HepG2 (cell line): Measurements from ENCODE around the gene OCLN. TPM values are rescaled to one million over a fixed set of nuclear protein-coding genes. Genes with fewer than 3 reads are reported as not detected.

Experiments used
- ARHGAP35 ChIP-seq: sonication (generic); formaldehyde crosslinking; IDR thresholded peaks from 2 replicates; pipeline ENCODE4 v1.9.0; 2022; ENCODE audit warnings: mild to moderate bottlenecking, inconsistent platforms, moderate library complexity, missing genetic modification reagents, borderline replicate concordance
- DR1 ChIP-seq: sonication (generic); formaldehyde crosslinking; IDR thresholded peaks from 2 replicates; pipeline ENCODE4 v1.8.0; 2021; ENCODE audit warnings: mild to moderate bottlenecking, missing genetic modification reagents, inconsistent platforms
- HMG20A ChIP-seq: IDR thresholded peaks from 2 replicates; pipeline ENCODE4 v1.6.1; 2016; ENCODE audit warnings: borderline replicate concordance
- HOXA9 ChIP-seq: sonication (generic); formaldehyde crosslinking; IDR thresholded peaks from 2 replicates; pipeline ENCODE4 v1.8.1; 2022; ENCODE audit warnings: missing genetic modification reagents, mild to moderate bottlenecking, moderate library complexity, borderline replicate concordance
- LCORL ChIP-seq, 2 experiments: fragments of 450-650 bp in 1 of 2; sonication (generic) in 1 of 2; formaldehyde crosslinking in 1 of 2; IDR thresholded peaks; 2 replicates each; pipeline versions ENCODE4 v1.5.0 to v1.6.1; 2017 to 2020; ENCODE audit warnings: antibody characterized with exemption in 1 of 2, missing genetic modification reagents in 1 of 2
- MTA3 ChIP-seq: sonication (generic); formaldehyde crosslinking; IDR thresholded peaks from 2 replicates; pipeline ENCODE4 v1.4.0; 2020; ENCODE audit warnings: missing genetic modification reagents
- NCOR1 ChIP-seq: fragments of 200-600 bp; sonication (generic); IDR thresholded peaks from 2 replicates; pipeline ENCODE4 v1.7.0; 2017; ENCODE audit warnings: antibody characterized with exemption, low read length, borderline replicate concordance
- NR2F6 ChIP-seq, 2 experiments: IDR thresholded peaks; 2 replicates each; pipeline ENCODE4 v1.6.1; 2016; ENCODE audit warnings: antibody characterized with exemption in 1 of 2, mild to moderate bottlenecking in 1 of 2
- RBFOX2 ChIP-seq: fragments of 200-400 bp; formaldehyde crosslinking; IDR thresholded peaks from 2 replicates; pipeline ENCODE4 v1.6.1; 2017; ENCODE audit warnings: low read depth, mild to moderate bottlenecking, low read length
- RCOR2 ChIP-seq: IDR thresholded peaks from 2 replicates; pipeline ENCODE4 v1.6.1; 2016; ENCODE audit warnings: missing biosample characterization, missing genetic modification reagents
- SALL1 ChIP-seq: sonication (generic); formaldehyde crosslinking; IDR thresholded peaks from 2 replicates; pipeline ENCODE4 v1.8.0; 2022; ENCODE audit warnings: mild to moderate bottlenecking, missing genetic modification reagents
- SAP130 ChIP-seq: IDR thresholded peaks from 2 replicates; pipeline ENCODE4 v1.6.1; 2016; ENCODE audit warnings: low read depth
- SOX5 ChIP-seq: IDR thresholded peaks from 2 replicates; pipeline ENCODE4 v1.6.1; 2016; ENCODE audit warnings: borderline replicate concordance
- TSC22D2 ChIP-seq: sonication (generic); formaldehyde crosslinking; IDR thresholded peaks from 2 replicates; pipeline ENCODE4 v1.5.1; 2020; ENCODE audit warnings: missing genetic modification reagents, mild to moderate bottlenecking, borderline replicate concordance
- UBTF ChIP-seq: sonication (generic); formaldehyde crosslinking; IDR thresholded peaks from 2 replicates; pipeline ENCODE4 v1.4.0; 2020; ENCODE audit warnings: mild to moderate bottlenecking, missing genetic modification reagents
- WIZ ChIP-seq: sonication (generic); formaldehyde crosslinking; IDR thresholded peaks from 2 replicates; pipeline ENCODE4 v1.5.1; 2020; ENCODE audit warnings: mild to moderate bottlenecking, missing genetic modification reagents
- ZNF10 ChIP-seq: sonication (generic); formaldehyde crosslinking; IDR thresholded peaks from 2 replicates; pipeline ENCODE4 v1.4.0; 2020; ENCODE audit warnings: mild to moderate bottlenecking, low read depth, missing genetic modification reagents, borderline replicate concordance
- ZNF160 ChIP-seq: sonication (generic); formaldehyde crosslinking; IDR thresholded peaks from 2 replicates; pipeline ENCODE4 v1.8.0; 2022; ENCODE audit warnings: mild to moderate bottlenecking, inconsistent platforms, missing genetic modification reagents
- ZNF230 ChIP-seq: sonication (generic); formaldehyde crosslinking; IDR thresholded peaks from 2 replicates; pipeline ENCODE4 v1.4.0; 2020; ENCODE audit warnings: mild to moderate bottlenecking, missing genetic modification reagents
- ZNF282 ChIP-seq: fragments of 450-650 bp; IDR thresholded peaks from 2 replicates; pipeline ENCODE4 v1.6.1; 2018; ENCODE audit not compliant: partially characterized antibody
- ZNF589 ChIP-seq: sonication (generic); formaldehyde crosslinking; conservative IDR thresholded peaks from 2 replicates; pipeline ENCODE4 v1.8.0; 2022; ENCODE audit warnings: mild to moderate bottlenecking, moderate library complexity, missing genetic modification reagents
- ZNF652 ChIP-seq: IDR thresholded peaks from 2 replicates; pipeline ENCODE4 v1.6.1; 2016; ENCODE audit warnings: low read depth, borderline replicate concordance
- ZNF839 ChIP-seq: sonication (generic); formaldehyde crosslinking; IDR thresholded peaks from 2 replicates; pipeline ENCODE4 v1.4.0; 2020; ENCODE audit warnings: missing genetic modification reagents, mild to moderate bottlenecking, borderline replicate concordance
- ZSCAN31 ChIP-seq: sonication (generic); formaldehyde crosslinking; IDR thresholded peaks from 2 replicates; pipeline ENCODE4 v1.5.0; 2020; ENCODE audit warnings: low read depth, mild to moderate bottlenecking, missing genetic modification reagents
- polyA plus RNA-seq, 8 experiments: library from polyadenylated mRNA; depleted of rRNA in 3 of 8; stranded (reverse) in 7 of 8; unstranded in 1 of 8; fragments of >200 nt; fragmentation: Illumina TruSeq in 4 of 8; extraction: Trizol in 4 of 8; gene quantifications; 2 replicates each; pipeline versions ENCODE4 v1.2.1 to v1.2.3, GENCODE V29; 2011 to 2016; ENCODE audit warnings: low read depth in 4 of 8, missing spikeins in 1 of 8, mixed read lengths in 1 of 8; ENCODE audit not compliant: insufficient read depth in 1 of 8
- total RNA-seq, 5 experiments: library from RNA; depleted of rRNA; stranded (reverse); fragments of >200 nt; fragmentation: Illumina TruSeq; extraction: Trizol; gene quantifications; 2 replicates each; pipeline ENCODE4 v1.2.3, GENCODE V29; 2016; ENCODE audit warnings: low read depth in 1 of 5
- TF ChIP-seq, protein P1 (sequence below): IDR thresholded peaks from 2 replicates; pipeline ENCODE4 v1.6.1; 2016; ENCODE audit warnings: missing compliant biosample characterization, missing genetic modification reagents, borderline replicate concordance
- TF ChIP-seq, protein P2 (sequence below): sonication (generic); formaldehyde crosslinking; IDR thresholded peaks from 2 replicates; pipeline ENCODE4 v1.4.0; 2020; ENCODE audit warnings: mild to moderate bottlenecking, missing genetic modification reagents, borderline replicate concordance

Gene OCLN
- total and polyA plus RNA-seq, 2 of the 13 experiments (the other 11 are each of a cell fraction or from before 2014, with no cell fraction given) = 24.1 to 34.8 TPM

- TF ChIP-seq ZNF282 (no peak), RCOR2 (CRISPR knock-in tag) (no peak), ZNF10 (CRISPR knock-in tag) (no peak), SAP130 (CRISPR knock-in tag) (peak; percentile 56), ZNF839 (CRISPR knock-in tag) (no peak), WIZ (CRISPR knock-in tag) (no peak), RBFOX2 (peak; percentile 79), NR2F6 (IDR thresholded peaks at IDR 0.05) (no peak), NR2F6 (CRISPR knock-in tag; IDR thresholded peaks at IDR 0.05) (0 out of 2 replicates have a peak, but pooled peaks have one; percentile 11), SOX5 (no peak; the same call in 1 of the 2 replicates), HMG20A (CRISPR knock-in tag) (no peak), ZNF652 (CRISPR knock-in tag) (no peak), ZNF160 (CRISPR knock-in tag) (no peak), DR1 (no peak), ZNF230 (peak; percentile 33; the same call in 1 of the 2 replicates), ZSCAN31 (CRISPR knock-in tag) (peak; percentile 74; the same call in 1 of the 2 replicates), MTA3 (CRISPR knock-in tag) (no peak), ARHGAP35 (CRISPR knock-in tag) (peak; percentile 75; the same call in 1 of the 2 replicates), UBTF (CRISPR knock-in tag) (peak; percentile 83), NCOR1 (no peak), LCORL (IDR thresholded peaks at IDR 0.05) (no peak), LCORL (CRISPR knock-in tag; IDR thresholded peaks at IDR 0.05) (peak; percentile 34; the same call in 1 of the 2 replicates), ZNF589 (CRISPR knock-in tag) (0 out of 2 replicates have a peak, but pooled peaks have one; percentile 24), HOXA9 (no peak; the same call in 1 of the 2 replicates), TSC22D2 (CRISPR knock-in tag) (0 out of 2 replicates have a peak, but pooled peaks have one; percentile 9), SALL1 (peak; percentile 78)
- TF ChIP-seq, protein P1, sequence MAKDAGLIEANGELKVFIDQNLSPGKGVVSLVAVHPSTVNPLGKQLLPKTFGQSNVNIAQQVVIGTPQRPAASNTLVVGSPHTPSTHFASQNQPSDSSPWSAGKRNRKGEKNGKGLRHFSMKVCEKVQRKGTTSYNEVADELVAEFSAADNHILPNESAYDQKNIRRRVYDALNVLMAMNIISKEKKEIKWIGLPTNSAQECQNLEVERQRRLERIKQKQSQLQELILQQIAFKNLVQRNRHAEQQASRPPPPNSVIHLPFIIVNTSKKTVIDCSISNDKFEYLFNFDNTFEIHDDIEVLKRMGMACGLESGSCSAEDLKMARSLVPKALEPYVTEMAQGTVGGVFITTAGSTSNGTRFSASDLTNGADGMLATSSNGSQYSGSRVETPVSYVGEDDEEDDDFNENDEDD (CRISPR knock-in tag) = peak; percentile 68; the same call in 1 of the 2 replicates
- TF ChIP-seq, protein P2, sequence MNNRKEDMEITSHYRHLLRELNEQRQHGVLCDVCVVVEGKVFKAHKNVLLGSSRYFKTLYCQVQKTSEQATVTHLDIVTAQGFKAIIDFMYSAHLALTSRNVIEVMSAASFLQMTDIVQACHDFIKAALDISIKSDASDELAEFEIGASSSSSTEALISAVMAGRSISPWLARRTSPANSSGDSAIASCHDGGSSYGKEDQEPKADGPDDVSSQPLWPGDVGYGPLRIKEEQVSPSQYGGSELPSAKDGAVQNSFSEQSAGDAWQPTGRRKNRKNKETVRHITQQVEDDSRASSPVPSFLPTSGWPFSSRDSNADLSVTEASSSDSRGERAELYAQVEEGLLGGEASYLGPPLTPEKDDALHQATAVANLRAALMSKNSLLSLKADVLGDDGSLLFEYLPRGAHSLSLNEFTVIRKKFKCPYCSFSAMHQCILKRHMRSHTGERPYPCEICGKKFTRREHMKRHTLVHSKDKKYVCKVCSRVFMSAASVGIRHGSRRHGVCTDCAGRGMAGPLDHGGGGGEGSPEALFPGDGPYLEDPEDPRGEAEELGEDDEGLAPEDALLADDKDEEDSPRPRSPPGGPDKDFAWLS (CRISPR knock-in tag) = no peak
Observed at GRCh38 chr5:69493396-69494133, 975 bp downstream of the OCLN start (continued).
